Measurements from ENCODE around the gene MRPL23.

MRPL23 gene

GRCh38 chr11:1946812-1947484 is at the start of gene MRPL23:
MRPL23 (plus strand) TSS chr11:1947332; CDS start chr11:1947363, 31 bp downstream.
- no peak for DNase-seq

- DNase-seq: no peak
Measured at GRCh38 chr11:1899090-1899489, 48.0 kb upstream of the MRPL23 start.

- no peak for DNase-seq
Measured at GRCh38 chr11:1899686-1900085, 47.4 kb upstream of the MRPL23 start.

GRCh38 chr11:1906181-1906580 is 41.0 kb upstream of the MRPL23 start:
- DNase-seq: no peak

- DNase-seq: no peak
Measured at GRCh38 chr11:1906611-1907423, 40.3 kb upstream of the MRPL23 start.

GRCh38 chr11:1908618-1909017 is 38.5 kb upstream of the MRPL23 start:
- no peak for DNase-seq

- DNase-seq: no peak
Measured at GRCh38 chr11:1909524-1909923, 37.6 kb upstream of the MRPL23 start.

- no peak for DNase-seq
Measured at GRCh38 chr11:1912289-1912878, 34.7 kb upstream of the MRPL23 start.

GRCh38 chr11:1913271-1914060 is 33.7 kb upstream of the MRPL23 start:
- DNase-seq: no peak

- DNase-seq: no peak
Measured at GRCh38 chr11:1915795-1916131, 31.4 kb upstream of the MRPL23 start.

GRCh38 chr11:1916132-1916985 is 30.8 kb upstream of the MRPL23 start:
- DNase-seq: no peak

- no peak for DNase-seq
Measured at GRCh38 chr11:1916986-1917522, 30.1 kb upstream of the MRPL23 start.

- no peak for DNase-seq
Measured at GRCh38 chr11:1917523-1918435, 29.4 kb upstream of the MRPL23 start.

- no peak for DNase-seq
Measured at GRCh38 chr11:1918436-1919315, 28.5 kb upstream of the MRPL23 start.

- no peak for DNase-seq
Measured at GRCh38 chr11:1919391-1920127, 27.6 kb upstream of the MRPL23 start, which contains the start of gene TNNT3. TNNT3 (plus strand) TSS chr11:1919703; CDS start chr11:1922875, 3,172 bp downstream.

GRCh38 chr11:1920128-1920908 is 26.8 kb upstream of the MRPL23 start:
- DNase-seq: no peak

- DNase-seq: no peak
Measured at GRCh38 chr11:1920909-1921573, 26.1 kb upstream of the MRPL23 start.

Data from NCI-H187 (cell line).